ENCODE data around the gene TBL1Y. TPM values are rescaled to one million over a fixed set of nuclear protein-coding genes. Genes with fewer than 3 reads are reported as not detected.

Gene TBL1Y
- total RNA-seq (2012; rRNA removed): not detected in 2 replicates
- not detected in 2 replicates for polyA plus RNA-seq (2012; rRNA removed)
- polyA plus RNA-seq (2012; cell fraction: cytosol; rRNA removed): not detected in 2 replicates
- polyA plus RNA-seq (2012; cell fraction: nucleus; rRNA removed; ENCODE audit: low replicate concordance): not detected in 2 replicates
- Bru-seq, nascent RNA: percentile 0 among the genes with signal in this experiment
- BruChase-seq, experiment 1, labeled RNA remaining after a 6-hour chase: not detected
- not detected for BruChase-seq, experiment 2, labeled RNA remaining after a 2-hour chase
- long read RNA-seq: 0 reads

DNA sequence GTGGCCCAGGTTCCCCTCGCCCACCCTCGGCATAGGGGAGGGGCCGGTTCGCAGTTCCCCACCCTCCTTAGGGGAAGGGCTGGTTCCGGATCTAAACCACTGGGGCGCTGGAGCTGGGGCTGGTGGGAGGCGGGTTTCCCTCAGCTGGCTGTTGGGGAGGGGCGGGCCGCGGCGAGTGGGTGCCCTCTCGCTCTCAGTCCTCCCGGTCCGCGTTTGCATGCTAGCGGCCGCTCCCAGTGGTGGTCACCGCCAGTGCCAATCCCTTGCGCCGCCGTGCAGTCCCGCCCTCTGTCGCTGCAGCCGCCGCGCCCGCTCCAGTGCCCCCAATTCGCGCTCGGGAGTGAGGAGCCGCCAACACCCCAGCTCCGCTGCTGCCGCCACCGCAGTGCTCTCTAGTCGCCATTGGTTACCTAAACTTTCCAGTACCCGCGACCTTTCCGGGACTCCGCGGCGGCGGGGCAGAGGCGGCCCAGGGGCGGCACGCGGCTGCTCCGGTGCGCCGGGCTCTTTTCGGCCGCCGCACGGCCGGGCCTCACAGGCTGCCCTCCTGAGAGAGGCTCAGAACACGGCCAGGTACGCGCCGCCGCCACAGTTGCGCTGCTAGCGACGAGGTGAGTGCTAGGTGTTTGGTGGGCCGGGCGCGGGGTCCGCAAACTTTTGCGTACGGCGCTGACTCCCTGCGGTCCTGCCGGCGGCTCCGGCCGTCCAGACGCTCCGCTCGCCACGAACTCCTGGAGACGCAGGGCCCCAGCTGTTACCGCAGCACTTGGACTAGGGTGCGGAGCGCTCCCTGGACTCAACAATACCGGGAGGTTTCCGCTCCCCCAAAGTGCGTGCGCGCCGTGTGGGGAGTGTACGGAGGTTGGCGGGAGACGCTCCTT, at the start of gene TBL1Y:
Gene TBL1Y, plus strand, starts transcription at position 326 of the 881 bp plus-strand sequence. CDS start 114,388 bp downstream, outside the sequence.
- ChIA-PET CTCF (no interaction called here), POLR2A (ENCODE audit: unreplicated experiment) (no interaction called here)
- dilution Hi-C loops (cut with HindIII; ENCODE audit: low sequenced_read_pairs, unreplicated experiment) (no loop called here), in situ Hi-C loops (cut with MboI; ENCODE audit: low sequenced_read_pairs) (no loop called here), intact Hi-C loops (cut with micrococcal nuclease) (no loop called here)
- H3K79me1 ChIP-seq (ENCODE audit: low read depth in 1 of 2, low read length in 2 of 2): no peaks in the 10 kb centered on the region
- no peak within 1 kb of the TSS for H3K27ac ChIP-seq (ENCODE audit: insufficient read depth, low read length)
- H3K4me1 ChIP-seq (ENCODE audit: control insufficient read depth, insufficient read depth, low read length): no peaks in the 10 kb centered on the region
- H4K91ac ChIP-seq (ENCODE audit: insufficient read depth, low read depth, low read length): no peak within 1 kb of the TSS
- no peak within 1 kb of the TSS for H3K4me3 ChIP-seq (ENCODE audit: insufficient read depth, low read depth, low read length)
- H4K5ac ChIP-seq (ENCODE audit: low read depth, low read length): no peak within 1 kb of the TSS
- WGBS, 2 experiments (ENCODE audit: extremely low coverage in 2 of 2, insufficient read length in 1 of 2): no CpG with 5 or more reads among the region's 91 CpGs
- H2BK5ac ChIP-seq (ENCODE audit: low read depth, low read length, poor library complexity, severe bottlenecking): no peak within 1 kb of the TSS
- no peak within 1 kb of the TSS for H3K4ac ChIP-seq (ENCODE audit: low read depth, low read length)
- H4K8ac ChIP-seq (ENCODE audit: low read depth in 2 of 2, low read length in 2 of 2): no peak within 1 kb of the TSS
- no peak within 1 kb of the TSS for H3K23ac ChIP-seq (ENCODE audit: low read depth, low read length)
- no peak within 1 kb of the TSS for H3K14ac ChIP-seq (replicated peaks; ENCODE audit: low read depth, low read length)
- no TSS peak for BruUV-seq (replicated peaks)
- H2AK5ac ChIP-seq (ENCODE audit: low read depth, low read length): no peak within 1 kb of the TSS
- H3K9me1 ChIP-seq (ENCODE audit: insufficient read depth, low read length): no peaks in the 10 kb centered on the region
- no peak for ATAC-seq (ENCODE audit: low read depth)
- no peak within 1 kb of the TSS for H2BK20ac ChIP-seq (ENCODE audit: low read depth, low read length)
- H3K9ac ChIP-seq (ENCODE audit: low read depth, low read length): no peak within 1 kb of the TSS
- no peak within 1 kb of the TSS for H2AK9ac ChIP-seq (replicated peaks; ENCODE audit: low read depth, low read length, poor library complexity)
- no peak within 1 kb of the TSS for H2BK15ac ChIP-seq (ENCODE audit: low read depth, low read length)
- H3K18ac ChIP-seq (ENCODE audit: low read depth, low read length): no peak within 1 kb of the TSS
- H2BK120ac ChIP-seq (ENCODE audit: low read depth, low read length): no peak within 1 kb of the TSS
- H3K27me3 ChIP-seq (ENCODE audit: control insufficient read depth, insufficient read depth, low read length): no peaks in the 10 kb centered on the region
- H3K56ac ChIP-seq (ENCODE audit: extremely low read depth, insufficient read depth, low read length): no peak within 1 kb of the TSS
- no peak within 1 kb of the TSS for H2AFZ ChIP-seq (replicated peaks; ENCODE audit: low read length, poor library complexity)
- H3K9me3 ChIP-seq (ENCODE audit: control insufficient read depth, insufficient read depth, low read length): no peaks in the 10 kb centered on the region
- no peak for DNase-seq
- H4K20me1 ChIP-seq (ENCODE audit: insufficient read depth, low read length): no peaks in the 10 kb centered on the region
- no peaks in the 10 kb centered on the region for H3K36me3 ChIP-seq (ENCODE audit: control insufficient read depth, insufficient read depth, low read length)
- H3K4me2 ChIP-seq (ENCODE audit: low read depth, low read length): no peak within 1 kb of the TSS
- TF ChIP-seq, protein P1, sequence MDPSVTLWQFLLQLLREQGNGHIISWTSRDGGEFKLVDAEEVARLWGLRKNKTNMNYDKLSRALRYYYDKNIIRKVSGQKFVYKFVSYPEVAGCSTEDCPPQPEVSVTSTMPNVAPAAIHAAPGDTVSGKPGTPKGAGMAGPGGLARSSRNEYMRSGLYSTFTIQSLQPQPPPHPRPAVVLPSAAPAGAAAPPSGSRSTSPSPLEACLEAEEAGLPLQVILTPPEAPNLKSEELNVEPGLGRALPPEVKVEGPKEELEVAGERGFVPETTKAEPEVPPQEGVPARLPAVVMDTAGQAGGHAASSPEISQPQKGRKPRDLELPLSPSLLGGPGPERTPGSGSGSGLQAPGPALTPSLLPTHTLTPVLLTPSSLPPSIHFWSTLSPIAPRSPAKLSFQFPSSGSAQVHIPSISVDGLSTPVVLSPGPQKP (IDR thresholded peaks at IDR 0.05; ENCODE audit: borderline replicate concordance, low read depth, low read length): no peak
- TF ChIP-seq MAZ (IDR thresholded peaks at IDR 0.05; ENCODE audit: borderline replicate concordance, low read depth, low read length) (no peak), RAD21 (IDR thresholded peaks at IDR 0.05; ENCODE audit: low read length) (no peak), SMC3 (IDR thresholded peaks at IDR 0.05; ENCODE audit: low read depth, low read length) (no peak), FOS (IDR thresholded peaks at IDR 0.05; ENCODE audit: low read depth, low read length) (no peak), BHLHE40 (IDR thresholded peaks at IDR 0.05; ENCODE audit: low read depth, low read length) (no peak), CEBPB (IDR thresholded peaks at IDR 0.05; ENCODE audit: low read depth, low read length) (no peak), MXI1 (IDR thresholded peaks at IDR 0.05; ENCODE audit: borderline replicate concordance, low read depth, low read length) (no peak), RCOR1 (IDR thresholded peaks at IDR 0.05; ENCODE audit: insufficient replicate concordance, low read length) (no peak), NFE2L2 (IDR thresholded peaks at IDR 0.05; ENCODE audit: low read depth, low read length) (no peak), RFX5 (IDR thresholded peaks at IDR 0.05; ENCODE audit: low read depth, low read length) (no peak), MAFK (IDR thresholded peaks at IDR 0.05; ENCODE audit: low read depth, low read length) (no peak), POLR2A (IDR thresholded peaks at IDR 0.05; ENCODE audit: low read depth, low read length) (no peak), CHD1 (IDR thresholded peaks at IDR 0.05; ENCODE audit: low read depth, low read length) (no peak)
- TF ChIP-seq, protein P2, sequence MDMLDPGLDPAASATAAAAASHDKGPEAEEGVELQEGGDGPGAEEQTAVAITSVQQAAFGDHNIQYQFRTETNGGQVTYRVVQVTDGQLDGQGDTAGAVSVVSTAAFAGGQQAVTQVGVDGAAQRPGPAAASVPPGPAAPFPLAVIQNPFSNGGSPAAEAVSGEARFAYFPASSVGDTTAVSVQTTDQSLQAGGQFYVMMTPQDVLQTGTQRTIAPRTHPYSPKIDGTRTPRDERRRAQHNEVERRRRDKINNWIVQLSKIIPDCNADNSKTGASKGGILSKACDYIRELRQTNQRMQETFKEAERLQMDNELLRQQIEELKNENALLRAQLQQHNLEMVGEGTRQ (IDR thresholded peaks at IDR 0.05; ENCODE audit: low read depth, low read length): no peak

All from IMR-90 (cell line).